ENCODE measurements around the gene PPFIA1.

GRCh38 chr11:70389201-70389600 is 118.7 kb downstream of the PPFIA1 start:
- TF ChIP-seq EP300 (IDR thresholded peaks at IDR 0.05; ENCODE audit: borderline replicate concordance) = no peak
- TF ChIP-seq, protein P1, sequence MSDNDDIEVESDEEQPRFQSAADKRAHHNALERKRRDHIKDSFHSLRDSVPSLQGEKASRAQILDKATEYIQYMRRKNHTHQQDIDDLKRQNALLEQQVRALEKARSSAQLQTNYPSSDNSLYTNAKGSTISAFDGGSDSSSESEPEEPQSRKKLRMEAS (IDR thresholded peaks at IDR 0.05) = no peak
- TF ChIP-seq RAD21 (IDR thresholded peaks at IDR 0.05; ENCODE audit: low read depth) = no peak
- no peak for TF ChIP-seq EGR1 (IDR thresholded peaks at IDR 0.05)
- TF ChIP-seq REST (IDR thresholded peaks at IDR 0.05; ENCODE audit: low read depth) = no peak
- TF ChIP-seq CREB1 (IDR thresholded peaks at IDR 0.05; ENCODE audit: low read depth) = no peak
- no peak for TF ChIP-seq CEBPB (IDR thresholded peaks at IDR 0.05)
- TF ChIP-seq FOXM1 (IDR thresholded peaks at IDR 0.05; ENCODE audit: borderline replicate concordance, low read depth) = no peak
